ENCODE data around the gene KIAA0825.

Gene KIAA0825

GRCh38 chr5:94564812-94565211 is 53.6 kb downstream of the KIAA0825 start:
- no peaks in the 10 kb centered on the region for H3K79me2 ChIP-seq
- TF ChIP-seq CTCF (IDR thresholded peaks at IDR 0.05), result no peak
- no peaks in the 10 kb centered on the region for H3K9me3 ChIP-seq (ENCODE audit: control insufficient read depth, low read length)
- no peaks in the 10 kb centered on the region for H3K4me1 ChIP-seq
- H3K27ac ChIP-seq, result no peak overlapping the region
- H3K27me3 ChIP-seq (ENCODE audit: control insufficient read depth, insufficient read depth, low read length), result no peaks in the 10 kb centered on the region
- H2AFZ ChIP-seq, result no peak overlapping the region
- no peak overlapping the region for H3K4me3 ChIP-seq (ENCODE audit: low read depth, low read length)
- H3K9ac ChIP-seq, result no peak overlapping the region
- no peaks in the 10 kb centered on the region for H3K36me3 ChIP-seq (ENCODE audit: control insufficient read depth, insufficient read depth, low read length)
- no peak overlapping the region for H3K4me2 ChIP-seq (ENCODE audit: low read length)

GRCh38 chr5:94562327-94562971 is 56.0 kb downstream of the KIAA0825 start:
- Histone ChIP-seq H3K27ac (no peak overlapping the region), H3K9ac (no peak overlapping the region), H2AFZ (no peak overlapping the region), H3K4me1 (no peaks in the 10 kb centered on the region), H3K27me3 (ENCODE audit: control insufficient read depth, insufficient read depth, low read length) (no peaks in the 10 kb centered on the region), H3K36me3 (ENCODE audit: control insufficient read depth, insufficient read depth, low read length) (no peaks in the 10 kb centered on the region), H3K79me2 (no peaks in the 10 kb centered on the region), H3K4me3 (ENCODE audit: low read depth, low read length) (no peak overlapping the region), H3K4me2 (ENCODE audit: low read length) (no peak overlapping the region), H3K9me3 (ENCODE audit: control insufficient read depth, low read length) (no peaks in the 10 kb centered on the region)
- no peak for TF ChIP-seq CTCF (IDR thresholded peaks at IDR 0.05)

- H3K27ac ChIP-seq, result no peak overlapping the region
These were observed 60.4 kb downstream of the KIAA0825 start for GRCh38 chr5:94558028-94558427.

GRCh38 chr5:94551858-94552257 is 66.5 kb downstream of the KIAA0825 start:
- Histone ChIP-seq H3K36me3 (ENCODE audit: control insufficient read depth, insufficient read depth, low read length) (no peaks in the 10 kb centered on the region), H3K4me2 (ENCODE audit: low read length) (no peak overlapping the region), H3K4me1 (no peaks in the 10 kb centered on the region), H3K9me3 (ENCODE audit: control insufficient read depth, low read length) (no peaks in the 10 kb centered on the region), H3K4me3 (ENCODE audit: low read depth, low read length) (no peak overlapping the region), H3K9ac (no peak overlapping the region), H3K27me3 (ENCODE audit: control insufficient read depth, insufficient read depth, low read length) (no peaks in the 10 kb centered on the region), H3K79me2 (no peaks in the 10 kb centered on the region), H2AFZ (no peak overlapping the region), H3K27ac (no peak overlapping the region)
- TF ChIP-seq CTCF (IDR thresholded peaks at IDR 0.05), result no peak

More at GRCh38 chr5:94558028-94558427, 60.4 kb downstream of the KIAA0825 start:
- Histone ChIP-seq H3K9ac (no peak overlapping the region), H3K36me3 (ENCODE audit: control insufficient read depth, insufficient read depth, low read length) (no peaks in the 10 kb centered on the region), H3K4me1 (no peaks in the 10 kb centered on the region), H3K9me3 (ENCODE audit: control insufficient read depth, low read length) (no peaks in the 10 kb centered on the region), H3K27me3 (ENCODE audit: control insufficient read depth, insufficient read depth, low read length) (no peaks in the 10 kb centered on the region), H3K4me2 (ENCODE audit: low read length) (no peak overlapping the region), H3K4me3 (ENCODE audit: low read depth, low read length) (no peak overlapping the region), H3K79me2 (no peaks in the 10 kb centered on the region), H2AFZ (no peak overlapping the region)
- no peak for TF ChIP-seq CTCF (IDR thresholded peaks at IDR 0.05)
